Muscle of back (tissue), 11 donors: Measurements from ENCODE around the gene DYTN. TPM values are rescaled to one million over a fixed set of nuclear protein-coding genes. Genes with fewer than 3 reads are reported as not detected.

Experiments used
- DNase-seq, 3 donors: peaks; one replicate each; pipeline versions ENCODE4 v3.0.0 to v3.0.0-alpha.2; 2013
- polyA plus RNA-seq, 10 donors: library from polyadenylated mRNA; unstranded; fragments of 120-200 nt; gene quantifications; one replicate each; pipeline ENCODE4 v1.2.1, GENCODE V29; 2013; ENCODE audit not compliant: insufficient read length in 10 of 10

The DYTN gene
- polyA plus RNA-seq, 10 donors: not detected

DNA sequence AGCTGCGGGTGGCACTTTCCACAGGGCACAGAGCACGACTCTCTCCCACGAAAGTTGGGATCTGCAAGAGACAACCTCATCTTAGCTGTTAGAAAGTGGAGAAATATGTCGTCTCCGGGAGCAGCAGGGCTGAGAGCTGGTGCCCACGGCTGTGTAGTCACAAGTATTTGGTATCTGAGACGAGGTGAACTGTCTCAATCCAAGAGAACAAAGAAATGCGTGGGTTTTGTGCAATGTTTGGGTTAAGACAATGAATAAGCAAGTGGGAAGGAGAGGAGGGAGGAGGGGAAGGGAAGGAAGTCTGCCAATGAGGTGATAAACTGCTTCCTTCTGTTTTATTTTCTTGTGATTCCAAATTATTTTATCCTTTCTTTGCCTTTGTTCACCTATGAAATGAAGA is 18.0 kb downstream of the DYTN start:
- DNase-seq: no peak

DNA sequence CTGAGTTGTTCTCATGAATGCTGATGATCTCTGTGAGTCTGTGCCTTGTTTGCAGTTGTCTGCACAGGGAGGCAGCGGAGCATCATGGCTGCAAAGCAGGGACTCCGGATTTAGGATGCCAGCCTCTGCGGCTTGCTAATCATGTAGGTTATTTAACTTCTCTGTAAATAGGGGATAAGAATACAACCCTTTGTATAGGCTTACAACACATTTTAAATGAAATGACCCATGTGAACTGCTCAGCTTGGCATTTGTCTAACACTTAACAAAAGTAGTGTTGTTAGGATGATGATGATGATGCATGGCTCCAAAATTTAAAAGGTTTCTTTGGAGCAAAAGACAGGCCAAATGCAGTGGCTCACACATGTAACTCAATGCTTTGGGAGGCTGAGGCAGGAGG is 19.4 kb downstream of the DYTN start:
- no peak for DNase-seq

GRCh38 chr2:206696910-206697309 is 21.3 kb downstream of the DYTN start:
- no peak for DNase-seq

DNA sequence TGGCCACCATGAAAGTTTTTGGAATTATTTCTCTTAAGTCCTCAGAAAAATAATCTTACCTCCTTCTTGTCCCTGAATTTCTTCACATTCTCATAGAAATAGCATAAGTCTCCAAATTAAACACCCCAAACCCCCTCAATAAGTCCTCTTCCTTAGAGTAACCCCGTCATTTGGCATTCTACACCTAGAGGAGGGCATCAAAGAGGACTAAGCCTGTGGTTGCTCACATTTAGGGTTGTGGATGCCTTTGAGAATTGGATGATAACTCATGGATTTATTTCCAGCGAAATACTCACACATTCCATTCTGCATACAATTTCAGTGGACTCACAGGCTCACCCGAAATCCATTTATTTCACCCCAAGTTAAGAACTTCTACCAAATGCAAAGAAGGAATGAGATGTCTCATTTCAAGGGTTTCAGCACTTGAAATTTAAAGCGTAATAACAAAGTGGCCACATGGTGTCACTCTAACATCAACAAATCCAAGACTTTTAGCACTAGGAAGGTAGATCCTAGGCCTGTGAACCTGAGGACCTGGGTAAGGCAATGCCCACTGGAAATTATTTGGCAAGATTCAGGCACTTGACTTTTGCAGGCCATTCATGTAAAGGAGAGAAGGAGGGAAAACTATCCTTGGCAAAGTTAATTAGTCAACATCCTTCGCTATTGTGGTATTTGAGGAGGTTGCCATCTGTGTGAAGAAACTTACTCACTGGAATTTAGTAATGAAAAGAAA is 24.6 kb downstream of the DYTN start:
- DNase-seq: peak; percentile 45 to 71 (median 61)

- DNase-seq: no peak
These were observed 25.2 kb downstream of the DYTN start for GRCh38 chr2:206692971-206693370.

DNA sequence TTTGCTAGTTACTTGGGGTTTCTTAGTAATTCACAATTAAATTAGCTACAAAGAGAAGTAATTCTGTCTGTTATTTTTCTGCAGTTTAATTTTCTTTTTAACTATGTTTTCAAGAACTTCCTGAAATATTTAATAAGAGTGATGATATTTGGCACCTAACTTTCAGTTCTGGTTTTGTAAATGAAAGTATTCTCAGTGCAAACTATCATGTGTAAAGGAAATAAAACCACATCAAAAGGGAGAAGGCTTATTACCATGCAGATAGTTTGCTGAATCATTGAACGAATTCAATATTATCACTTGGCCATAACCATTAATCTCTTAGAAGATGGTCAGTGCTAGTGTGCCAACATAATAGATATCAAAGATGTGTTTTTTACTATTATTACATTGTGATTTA is 29.2 kb downstream of the DYTN start:
- no peak for DNase-seq

- no peak for DNase-seq
These were observed 29.7 kb downstream of the DYTN start for GRCh38 chr2:206688453-206688852.

GRCh38 chr2:206683546-206683945 is 34.6 kb downstream of the DYTN start:
- DNase-seq: no peak

DNA sequence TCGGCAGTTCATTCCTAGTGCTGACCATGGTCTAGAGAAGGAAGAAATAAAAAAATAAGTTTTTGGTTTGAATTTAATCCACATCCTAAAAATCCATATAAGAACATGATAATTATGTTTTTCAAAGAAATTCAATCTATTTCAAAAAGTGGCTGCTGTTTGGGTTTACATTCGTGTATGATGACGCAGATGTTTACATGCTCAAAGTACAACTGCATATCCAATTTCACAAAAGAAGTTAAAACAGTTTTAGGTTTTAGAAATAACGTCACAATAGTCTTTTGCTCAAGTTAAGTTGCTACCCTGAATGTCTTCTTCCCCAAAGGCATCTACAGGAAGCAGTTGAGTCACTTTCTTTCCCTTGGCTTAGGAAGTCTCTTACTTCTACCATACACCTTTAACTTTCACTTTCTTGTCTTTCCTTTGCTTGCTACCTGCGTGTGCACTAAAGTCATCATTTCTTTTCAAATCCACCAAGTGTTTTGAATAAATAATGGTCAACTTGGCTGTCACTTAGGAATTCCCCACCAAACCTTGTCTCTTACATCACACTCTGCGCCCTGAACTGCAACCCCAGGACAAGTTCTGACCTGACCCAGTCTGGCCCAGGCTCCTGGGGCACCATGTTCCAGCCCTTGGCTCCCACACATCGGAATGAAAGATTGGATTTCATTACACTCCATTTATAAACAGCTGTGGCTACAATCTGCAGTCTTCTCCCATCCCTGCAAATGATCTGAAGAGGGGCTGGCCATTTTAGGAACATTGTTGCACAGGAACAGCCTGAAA is 47.5 kb downstream of the DYTN start:
- DNase-seq: no peak

GRCh38 chr2:206665251-206665650 is 52.9 kb downstream of the DYTN start:
- DNase-seq: no peak

GRCh38 chr2:206657087-206657486 is 61.1 kb downstream of the DYTN start:
- no peak for DNase-seq

DNA sequence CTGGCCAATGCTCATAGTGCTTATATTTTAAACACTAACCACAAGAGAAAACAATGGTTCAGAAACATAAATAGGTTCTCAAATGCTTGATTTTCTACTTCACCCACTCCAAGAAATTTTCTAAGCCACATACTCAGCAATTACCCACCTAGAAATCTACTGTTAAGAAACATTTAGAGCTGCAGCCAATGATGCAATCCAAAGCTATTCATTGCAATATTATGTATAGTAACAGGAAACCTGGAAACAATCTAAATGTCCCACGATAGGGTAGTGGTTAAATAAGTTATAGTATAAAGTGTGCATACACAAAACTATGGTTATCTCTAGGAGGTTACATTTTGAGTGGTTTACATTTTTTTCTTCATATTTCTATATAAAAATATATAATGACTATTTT is 70.2 kb downstream of the DYTN start:
- DNase-seq: no peak

GRCh38 chr2:206642075-206643025 is 75.8 kb downstream of the DYTN start, which contains the start of gene FAM237A:
Gene FAM237A (plus strand): TSS chr2:206642487. CDS start chr2:206644237, 1,750 bp downstream.
- DNase-seq: peak; percentile 47 to 83 (median 79)

DNA sequence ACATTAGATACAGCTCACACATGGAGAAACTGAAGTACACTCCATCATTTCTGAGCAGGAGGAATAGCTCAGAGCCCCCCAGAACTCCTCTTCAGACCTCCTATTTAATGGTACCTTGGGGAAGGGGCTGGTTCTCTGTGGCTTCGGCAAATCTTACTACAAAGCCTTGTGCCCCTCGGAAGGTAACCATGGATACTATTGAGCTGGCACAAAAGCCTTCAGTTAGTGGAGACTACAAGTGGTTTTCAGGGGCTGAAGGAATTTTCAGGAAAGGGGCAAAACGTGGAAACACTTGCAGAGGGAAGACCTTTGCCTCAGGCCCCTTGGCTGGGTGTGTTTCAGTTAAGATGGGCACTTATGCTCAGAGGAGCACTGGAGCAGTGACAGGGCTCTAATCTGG is 77.0 kb downstream of the DYTN start:
- DNase-seq: no peak

GRCh38 chr2:206639636-206640035 is 78.6 kb downstream of the DYTN start:
- DNase-seq: no peak

DNA sequence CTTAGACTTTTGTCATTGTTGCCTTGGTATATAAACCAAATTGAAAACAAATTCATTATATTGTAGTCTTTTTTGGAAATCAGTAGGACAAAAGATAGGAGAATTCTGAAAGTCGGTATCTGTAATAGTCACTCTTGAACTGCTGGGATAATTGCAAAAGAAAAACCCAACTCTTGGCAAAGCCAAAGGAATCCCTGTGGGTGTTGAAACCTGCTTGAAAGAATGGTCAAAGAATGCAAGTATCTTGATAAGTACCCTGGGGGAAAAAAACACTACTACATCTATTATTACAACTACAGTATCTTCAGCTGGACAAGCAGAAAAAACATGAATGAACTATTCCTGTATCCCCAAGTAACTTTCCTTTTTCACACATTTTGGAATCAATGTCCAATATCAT is 83.2 kb downstream of the DYTN start:
- no peak for DNase-seq

DNA sequence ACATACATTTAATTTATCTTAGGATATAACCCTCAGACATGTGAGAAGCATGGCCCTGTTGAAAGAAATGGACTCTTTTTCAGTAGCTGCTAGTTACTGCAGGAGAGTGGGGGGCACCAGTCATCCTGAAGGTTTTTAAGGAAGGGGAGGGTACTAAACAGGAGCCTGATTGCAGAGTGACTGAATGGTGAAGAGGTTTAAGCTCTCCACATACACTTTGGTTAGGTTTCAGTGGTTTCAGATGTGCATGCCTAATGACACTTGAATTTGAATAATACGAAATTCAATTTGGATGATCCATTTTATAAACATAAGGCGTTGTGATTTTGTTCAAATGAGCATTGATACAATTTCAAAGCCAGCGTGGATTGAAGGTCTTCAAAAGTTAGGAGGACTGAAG is 86.9 kb downstream of the DYTN start:
- no peak for DNase-seq

DNA sequence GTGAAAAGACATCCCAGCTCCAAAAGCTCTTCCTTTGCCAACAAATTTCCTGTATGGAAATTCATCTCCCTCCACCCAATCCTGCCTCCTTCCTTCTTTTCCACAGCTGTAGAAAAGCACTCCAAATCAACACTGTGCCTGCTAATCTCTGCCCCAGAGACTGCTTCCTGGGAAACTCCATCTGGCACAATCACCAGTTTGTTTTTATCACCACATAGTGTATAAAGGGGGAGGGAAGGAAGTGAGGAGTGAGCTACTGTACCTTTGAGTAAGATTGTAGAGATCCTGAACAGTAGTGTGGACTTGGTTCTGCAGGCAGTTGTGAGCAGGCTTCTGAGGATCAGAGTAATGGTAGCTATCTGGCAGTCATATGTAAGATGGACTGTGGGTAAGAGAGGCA is 90.6 kb downstream of the DYTN start:
- DNase-seq: no peak

GRCh38 chr2:206626108-206626507 is 92.1 kb downstream of the DYTN start:
- no peak for DNase-seq

DNA sequence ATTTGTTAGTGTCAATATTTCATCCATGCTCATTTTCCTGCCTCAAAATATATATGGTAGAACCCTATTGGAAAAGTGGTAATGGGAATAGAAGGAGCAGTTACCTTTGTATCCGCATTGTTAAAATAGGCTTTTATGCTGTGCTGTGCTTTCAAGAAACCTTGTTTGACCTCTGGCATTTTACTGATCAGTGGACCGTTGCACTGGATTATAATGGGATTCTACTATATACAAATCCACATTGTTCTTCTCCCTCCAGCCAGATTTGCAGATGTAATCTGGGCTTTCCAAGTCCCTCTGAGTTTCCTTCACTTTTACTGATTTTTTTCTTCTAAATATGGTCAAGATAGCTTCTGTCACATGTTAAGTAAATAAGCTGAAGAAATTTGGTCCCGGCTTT is 99.2 kb downstream of the DYTN start:
- DNase-seq: no peak

DNA sequence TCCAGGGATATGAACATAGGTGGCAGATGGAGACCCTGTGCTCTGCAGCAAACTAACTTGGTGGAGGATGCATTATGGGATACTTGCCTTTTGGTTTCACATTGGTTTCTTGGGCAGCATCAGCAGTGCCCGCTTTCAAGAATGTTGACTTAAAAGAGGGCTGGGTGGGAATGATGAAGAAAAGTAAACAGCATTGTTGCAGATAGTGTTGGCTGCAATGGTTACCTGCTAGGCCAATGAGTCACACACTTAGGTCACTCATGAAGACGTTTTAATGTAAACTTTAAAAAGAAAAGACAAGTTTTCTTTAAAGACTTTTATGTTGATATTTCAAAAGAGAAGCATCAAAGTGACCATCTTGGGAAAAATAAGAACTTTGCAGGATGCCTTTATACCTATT is 102.0 kb downstream of the DYTN start:
- no peak for DNase-seq

- DNase-seq: no peak
These were observed 102.6 kb downstream of the DYTN start for GRCh38 chr2:206615417-206616089.
